HG02588 (cell line): ENCODE results near the gene FDX1.

Source experiments
- ATAC-seq: cut with Tn5 transposase; IDR thresholded peaks from one replicate; pipeline ENCODE4 v1.9.1; 2021; ENCODE audit warnings: mild to moderate bottlenecking, moderate library complexity; ENCODE audit not compliant: unreplicated experiment

The FDX1 gene

DNA sequence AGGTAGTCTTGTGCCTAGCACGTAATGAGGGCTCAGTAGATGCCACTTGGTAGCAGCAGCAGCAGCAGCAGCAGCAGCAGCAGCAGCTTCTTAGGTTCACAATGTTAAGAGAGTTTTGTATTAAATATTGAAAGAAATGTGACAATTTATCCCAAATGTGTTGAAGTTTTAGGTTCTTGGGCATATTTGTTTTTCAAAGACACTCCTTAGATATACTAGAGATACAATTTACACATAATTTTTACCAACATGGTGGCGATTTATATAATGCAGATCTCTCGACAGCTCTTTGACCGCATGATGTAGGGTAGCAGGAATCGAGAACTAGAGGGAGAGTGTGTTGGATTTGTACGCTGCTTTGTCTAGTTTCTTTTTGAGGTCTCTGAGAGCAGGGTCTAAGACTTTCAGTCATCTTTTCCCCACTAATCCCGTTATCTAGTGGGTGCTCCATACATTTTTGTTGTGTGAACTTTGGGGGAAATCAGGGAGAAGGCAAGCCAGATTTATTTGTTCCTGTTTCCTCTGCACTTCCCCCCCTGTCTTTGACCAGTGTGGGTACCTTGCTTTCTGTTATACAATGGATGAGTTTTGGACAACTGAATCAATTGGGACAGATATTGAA, 1.4 kb downstream of the FDX1 start:
- ATAC-seq: no peak

DNA sequence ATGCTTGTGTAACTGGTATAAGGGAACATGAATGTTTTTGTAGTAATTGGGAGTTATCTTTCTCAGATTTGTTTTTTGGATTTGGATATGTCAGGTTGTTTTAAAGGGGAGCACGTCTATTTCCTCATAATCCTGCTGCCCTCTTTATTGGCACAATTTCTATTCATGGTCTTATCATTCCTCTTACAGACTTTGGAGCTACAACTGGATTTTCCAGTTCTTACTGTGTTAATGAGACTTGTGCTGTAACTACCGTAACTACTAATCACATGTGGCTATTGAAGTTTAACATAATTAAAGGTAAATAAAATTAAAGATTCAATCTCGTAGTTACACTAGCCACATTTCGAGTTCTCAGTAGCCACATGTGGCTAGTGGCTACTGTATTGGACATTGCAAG, 1.9 kb downstream of the FDX1 start:
- no peak for ATAC-seq

DNA sequence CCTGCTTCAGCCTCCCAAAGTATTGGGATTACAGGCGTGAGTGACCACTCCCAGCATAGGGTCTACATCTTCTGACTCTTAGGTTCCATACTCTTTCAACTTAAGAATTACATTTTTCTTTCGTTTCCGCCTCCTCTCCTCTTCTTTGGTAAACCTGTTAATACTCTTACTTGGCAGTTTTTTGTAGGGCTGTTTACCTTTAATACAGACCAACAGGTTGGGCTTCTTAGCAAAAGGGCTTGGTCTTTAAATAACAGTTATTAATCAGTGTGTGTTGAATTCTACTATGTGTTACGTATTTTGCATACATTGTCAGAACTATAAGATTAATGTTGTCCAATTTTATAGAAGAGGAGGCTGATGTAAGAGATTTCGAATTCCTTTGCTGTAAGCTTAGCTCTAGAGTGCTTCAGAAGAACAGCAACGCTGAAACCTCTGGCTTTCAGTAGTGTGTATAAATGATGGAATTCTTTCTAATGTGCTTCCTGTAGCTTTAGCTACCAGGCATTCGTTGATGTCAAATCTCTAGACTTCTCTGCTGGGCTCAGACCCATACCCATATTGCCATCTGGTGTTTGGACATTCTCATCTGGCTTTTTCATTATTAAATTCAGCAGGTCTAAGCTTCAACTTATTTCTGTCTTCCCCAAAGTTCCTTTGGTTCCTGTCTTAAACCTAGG, 3.1 kb downstream of the FDX1 start:
- ATAC-seq: no peak

DNA sequence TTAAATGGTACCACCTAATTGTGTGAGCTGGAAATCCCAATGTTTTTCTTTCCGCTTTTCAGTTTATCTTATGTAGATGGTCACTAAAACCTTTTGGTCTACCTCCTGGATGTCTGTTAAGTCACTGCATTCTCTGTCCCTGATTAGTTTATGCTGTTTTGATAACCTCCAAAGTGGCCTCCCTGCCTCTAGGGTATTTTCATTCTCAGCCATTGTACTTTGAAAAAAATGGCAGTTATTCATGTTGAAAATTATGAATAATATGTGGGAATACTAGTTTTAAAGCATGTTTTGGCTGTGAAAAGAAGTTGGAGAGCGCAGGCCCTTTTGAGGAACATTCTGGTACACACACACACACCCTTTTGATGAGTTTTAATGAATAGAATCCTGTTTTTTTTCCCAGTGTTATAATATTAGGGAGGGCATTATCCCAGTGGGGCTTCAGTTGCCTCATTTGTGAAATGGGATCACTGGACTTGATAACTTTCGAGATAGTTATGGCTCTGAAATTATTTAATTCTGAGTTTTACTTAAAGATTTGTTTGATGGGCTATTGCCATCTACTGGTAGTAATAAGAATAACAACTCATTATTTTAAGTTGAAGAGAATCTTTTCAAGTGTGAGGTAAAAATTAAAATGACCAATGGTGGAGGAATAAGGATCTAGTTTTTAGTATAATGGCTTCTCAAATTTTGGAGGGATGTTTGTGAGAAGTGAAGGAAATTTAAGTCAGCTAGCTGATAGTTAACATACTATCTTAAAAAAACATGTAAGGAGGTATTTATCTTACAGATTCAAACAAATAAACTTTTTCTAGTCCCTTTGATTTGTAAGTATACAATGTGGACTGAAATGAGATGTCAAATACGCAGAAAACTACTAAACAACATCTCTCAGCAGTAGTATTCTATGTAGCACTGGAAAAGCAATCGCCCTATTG, 3.9 kb downstream of the FDX1 start:
- no peak for ATAC-seq

DNA sequence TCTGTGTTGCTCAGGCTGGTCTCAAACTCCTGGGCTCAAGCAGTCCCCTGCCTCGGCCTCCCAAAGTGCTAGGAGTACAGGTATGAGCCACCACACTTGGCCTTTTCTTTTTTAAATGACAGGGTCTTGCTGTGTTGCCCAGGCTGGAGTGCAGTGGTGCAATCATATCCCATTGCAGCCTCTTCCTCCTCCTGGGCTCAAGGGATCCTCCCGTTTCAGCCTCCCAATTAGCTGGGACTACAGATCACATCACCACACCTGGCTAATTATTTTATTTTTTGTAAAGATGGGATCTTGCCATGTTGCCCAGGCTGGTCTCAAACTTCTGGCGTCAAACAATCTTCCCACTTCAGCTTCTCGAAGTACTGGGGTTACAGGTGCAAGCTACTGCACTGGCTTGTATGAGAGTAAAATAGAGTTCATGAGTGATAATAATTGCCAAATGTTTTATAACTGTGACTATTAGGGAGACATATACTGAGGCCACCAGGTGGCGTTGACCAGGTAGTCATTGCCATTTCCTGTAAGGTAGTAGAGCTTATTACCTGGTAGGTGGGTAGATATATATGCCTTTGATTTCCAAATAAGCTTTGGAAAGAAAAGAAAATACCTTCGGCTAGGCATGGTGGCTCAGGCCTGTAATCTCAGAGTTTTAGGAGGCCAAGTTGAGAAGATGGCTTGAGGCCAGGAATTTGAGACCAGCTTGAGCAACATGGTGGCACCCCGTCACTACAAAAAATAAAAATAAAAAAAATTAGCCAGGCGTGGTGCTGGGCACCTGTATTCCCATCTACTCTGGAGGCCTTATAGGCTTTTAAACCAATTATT, 5.4 kb downstream of the FDX1 start:
- peak; percentile 16 for ATAC-seq

DNA sequence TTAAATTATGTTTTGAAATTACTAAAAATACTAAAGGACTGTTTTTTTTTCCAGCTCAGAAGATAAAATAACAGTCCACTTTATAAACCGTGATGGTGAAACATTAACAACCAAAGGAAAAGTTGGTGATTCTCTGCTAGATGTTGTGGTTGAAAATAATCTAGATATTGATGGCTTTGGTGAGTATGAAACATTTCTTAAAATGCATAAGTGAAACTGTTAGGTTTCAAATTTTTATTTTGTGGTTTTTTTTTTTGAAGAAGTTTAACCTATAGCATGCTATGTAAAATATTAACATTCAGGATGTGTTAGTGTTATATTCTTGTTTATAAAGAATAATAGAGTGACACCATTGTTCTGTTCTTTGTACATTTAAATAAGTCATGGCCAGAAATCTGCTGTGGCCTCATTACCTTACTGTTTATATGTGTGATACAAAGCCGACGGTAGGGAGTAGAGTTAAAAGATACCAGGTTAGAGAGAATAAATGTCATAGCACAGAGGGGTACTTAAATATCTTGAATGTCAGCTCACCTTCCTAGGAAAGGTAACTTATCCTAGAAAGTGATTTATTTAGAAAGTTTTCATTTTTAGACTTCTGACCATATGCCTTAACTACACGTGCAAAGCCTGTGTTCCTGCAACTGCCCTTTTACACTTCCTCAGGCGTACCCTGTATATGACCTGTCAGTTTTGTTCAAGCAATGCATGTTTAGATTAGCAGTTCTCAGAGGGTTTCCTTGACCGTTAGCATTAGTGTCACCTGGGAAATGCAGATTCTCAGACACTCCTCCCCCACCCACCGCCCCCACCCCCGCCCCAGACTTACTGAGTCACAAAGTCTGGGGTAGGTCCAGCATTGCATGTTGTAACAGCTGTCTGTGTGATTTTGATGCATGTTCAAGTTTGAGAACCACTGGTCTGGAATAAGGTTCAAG, 6.3 kb downstream of the FDX1 start:
- peak; percentile 43 for ATAC-seq

DNA sequence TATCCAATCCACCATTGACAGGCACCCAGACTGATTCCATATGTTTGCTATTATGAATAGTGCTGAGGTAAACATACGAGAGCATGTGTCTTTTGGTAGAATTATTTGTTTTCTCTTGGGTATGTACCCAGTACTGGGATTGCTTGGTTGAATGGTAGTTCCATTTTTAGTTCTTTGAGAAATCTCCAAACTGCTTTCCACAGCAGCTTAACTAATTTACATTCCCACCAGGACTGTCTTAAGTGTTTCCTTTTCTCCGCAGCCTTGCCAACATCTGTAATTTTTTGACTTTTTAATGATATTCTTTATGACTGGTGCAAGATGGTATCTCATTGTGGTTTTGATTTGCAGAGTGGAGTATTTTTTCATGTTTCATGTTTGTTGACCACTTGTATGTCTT, 8.3 kb downstream of the FDX1 start:
- no peak for ATAC-seq

DNA sequence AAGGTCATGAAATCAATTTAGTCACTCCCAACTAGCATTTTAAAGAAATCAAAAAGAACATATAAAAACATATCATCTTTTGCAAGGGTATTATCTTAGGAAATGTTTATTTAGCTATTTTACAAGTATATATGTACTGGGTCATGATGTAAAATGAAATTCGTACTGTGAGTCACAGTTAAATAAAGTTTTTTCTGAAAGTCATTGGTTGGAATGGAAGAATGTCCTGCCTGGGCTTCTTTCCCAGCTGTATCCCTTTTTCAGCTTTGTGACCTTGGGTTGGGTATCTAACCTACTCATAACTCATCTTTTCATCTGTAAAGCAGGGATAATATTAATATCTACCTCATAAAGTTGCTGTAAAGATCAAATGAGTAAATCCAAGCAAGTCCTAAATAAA, 15.7 kb downstream of the FDX1 start:
- ATAC-seq: no peak

DNA sequence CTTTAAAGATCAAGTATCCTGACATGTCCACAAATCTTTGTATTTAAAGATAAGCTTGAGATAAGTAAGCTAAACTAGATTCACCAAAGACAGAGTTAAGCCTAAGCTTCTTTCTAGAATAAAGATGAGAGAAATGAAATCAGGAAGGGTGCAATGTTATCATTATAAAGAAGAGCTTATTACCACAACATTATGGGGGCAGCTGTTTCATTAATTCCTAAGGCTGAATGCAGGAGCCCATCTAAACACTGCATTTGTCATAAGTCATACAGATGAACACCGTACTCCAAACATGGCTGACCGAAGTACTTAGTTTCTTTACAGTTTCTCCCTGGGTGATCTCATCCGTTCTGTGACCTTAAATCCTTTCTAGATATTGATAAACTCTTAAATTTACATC, 16.3 kb downstream of the FDX1 start:
- no peak for ATAC-seq

DNA sequence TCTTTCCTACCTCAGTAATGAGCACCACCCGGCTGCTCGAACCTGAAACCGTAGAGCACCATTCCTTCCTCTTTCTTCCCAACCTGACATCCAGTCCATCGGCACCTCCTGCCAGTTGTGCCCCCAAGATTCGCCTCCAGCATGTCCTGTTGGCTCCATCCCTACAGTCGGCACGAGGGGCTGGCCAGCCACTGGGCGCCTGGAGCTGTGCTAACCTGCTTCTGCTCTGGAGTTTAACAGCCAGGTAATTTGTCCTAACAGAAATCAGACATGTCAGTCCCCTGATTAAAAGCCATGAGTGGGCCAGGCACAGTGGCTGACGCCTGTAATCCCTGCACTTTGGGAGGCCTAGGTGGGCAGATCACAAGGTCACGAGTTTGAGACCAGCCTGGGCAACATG, 16.8 kb downstream of the FDX1 start:
- ATAC-seq: no peak

DNA sequence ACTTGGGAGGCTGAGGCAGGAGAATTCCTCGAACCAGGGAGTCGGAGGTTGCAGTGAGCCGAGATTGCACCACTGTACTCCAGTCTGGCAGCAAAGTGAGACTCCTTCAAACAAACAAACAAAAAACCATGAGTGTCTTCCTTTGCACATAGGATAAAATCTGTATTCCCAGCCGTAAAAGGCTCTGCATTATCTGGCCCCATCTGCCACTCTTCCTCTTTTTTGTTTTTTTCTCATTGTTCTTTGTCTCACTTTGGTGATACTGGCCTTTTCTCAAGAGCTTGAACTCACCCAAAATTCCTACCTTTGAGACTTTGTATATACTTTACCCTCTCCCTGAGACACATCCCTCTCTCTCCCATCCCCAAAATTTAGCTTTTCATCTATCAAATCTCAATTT, 17.6 kb downstream of the FDX1 start:
- ATAC-seq: no peak

DNA sequence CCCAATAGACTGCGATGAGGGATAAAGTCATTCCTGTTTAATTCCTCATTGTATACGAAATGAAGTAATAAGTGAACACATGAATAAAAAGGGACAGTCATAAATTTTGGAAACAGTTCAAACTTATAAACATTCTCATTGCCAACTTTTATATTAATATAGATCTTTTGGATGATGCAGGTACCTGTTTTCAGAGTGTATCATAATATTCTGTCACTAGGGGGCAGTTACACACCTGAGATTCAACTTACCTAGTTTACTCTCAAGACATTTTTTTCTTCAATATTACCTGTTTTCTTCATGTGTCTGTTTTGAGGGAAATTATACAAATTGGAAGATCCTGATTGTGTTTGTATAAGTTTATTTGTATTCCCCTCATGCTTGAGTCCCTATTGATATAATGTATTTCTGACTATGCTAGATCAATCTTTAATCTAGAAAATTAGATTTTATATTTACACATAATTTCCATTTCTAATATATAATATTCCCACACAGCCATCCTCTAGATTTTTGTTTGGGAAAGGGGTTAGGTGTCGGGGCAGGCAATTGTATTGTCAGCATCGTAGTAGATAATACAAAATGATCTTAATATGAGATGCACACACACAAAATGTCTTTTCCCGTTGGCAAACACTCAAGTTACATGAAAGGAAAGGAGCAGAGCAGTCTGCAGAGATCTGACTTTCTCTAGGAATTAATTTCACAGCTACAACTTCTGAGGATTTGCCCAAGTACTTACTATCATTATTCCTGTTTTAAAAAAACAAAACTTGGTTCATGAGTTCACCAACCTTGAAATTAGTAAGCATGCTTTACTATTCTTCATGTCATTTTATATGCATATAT, 18.4 kb downstream of the FDX1 start:
- ATAC-seq: no peak

DNA sequence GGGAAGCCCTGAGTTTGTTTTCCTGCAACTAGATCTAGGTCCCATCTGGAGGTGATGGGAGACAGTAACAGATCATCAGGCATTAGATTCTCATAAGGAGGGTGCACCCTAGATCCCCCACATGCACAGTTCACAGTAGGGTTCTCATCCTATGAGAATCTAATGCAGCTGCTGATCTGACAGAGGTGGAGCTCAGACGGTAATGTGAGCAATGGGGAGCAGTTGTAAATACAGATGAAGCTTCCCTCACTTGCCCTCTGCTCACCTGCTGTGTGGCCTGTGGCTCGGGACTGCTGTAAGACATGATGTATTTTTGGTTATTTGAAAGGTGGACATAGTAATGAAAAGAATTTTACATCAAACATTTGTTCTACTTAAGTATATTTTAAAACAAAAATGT, 20.5 kb downstream of the FDX1 start:
- no peak for ATAC-seq

DNA sequence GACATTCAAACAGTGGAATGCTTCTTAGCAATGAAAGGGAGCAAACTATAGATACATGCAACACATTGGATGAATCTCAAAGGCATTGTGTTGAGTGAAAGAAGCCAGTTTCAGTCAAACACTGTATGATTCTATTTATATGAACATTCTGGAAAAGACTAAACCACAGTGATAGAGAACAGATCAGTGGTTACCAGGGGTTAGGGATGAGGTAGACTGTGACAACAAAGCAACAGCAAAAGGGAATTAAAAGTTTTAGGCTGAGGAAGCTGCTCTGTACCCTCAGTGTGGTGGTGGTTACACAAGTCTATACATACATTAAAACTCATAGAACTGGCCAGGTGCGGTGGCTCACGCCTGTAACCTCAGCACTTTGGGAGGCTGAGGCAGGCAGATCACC, 23.0 kb downstream of the FDX1 start:
- no peak for ATAC-seq

DNA sequence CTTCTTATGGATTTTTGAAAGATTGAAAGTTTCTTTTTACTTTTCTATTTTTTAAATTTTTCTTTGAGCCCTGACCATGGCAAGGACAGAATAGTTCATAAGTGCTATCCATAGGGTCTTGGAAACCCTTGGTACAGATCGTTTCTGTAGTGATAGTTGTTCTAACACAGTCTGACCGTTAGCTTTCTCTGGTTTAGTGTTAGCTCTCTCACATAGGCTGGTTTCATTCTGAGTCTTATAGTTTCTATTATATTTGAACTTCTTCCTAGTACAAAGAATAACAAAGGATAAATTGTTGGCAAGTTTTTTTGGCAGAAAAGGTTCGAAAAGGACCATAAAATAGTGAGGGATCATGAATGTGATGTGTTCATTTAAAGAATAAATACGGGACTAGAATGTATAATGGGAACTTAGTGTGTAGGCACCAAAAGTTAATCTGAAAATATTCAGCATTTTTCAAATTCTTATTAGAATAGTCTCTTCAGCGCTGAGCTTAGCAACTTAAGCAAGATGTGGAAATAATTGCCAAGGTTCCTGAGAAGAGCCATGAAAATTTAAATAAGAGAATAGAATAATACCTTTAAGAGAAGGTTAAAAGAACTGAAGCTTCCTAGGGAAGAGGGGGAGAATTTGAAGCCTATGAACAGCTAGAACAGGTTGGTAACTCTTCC, 24.1 kb downstream of the FDX1 start:
- peak; percentile 87 for ATAC-seq

DNA sequence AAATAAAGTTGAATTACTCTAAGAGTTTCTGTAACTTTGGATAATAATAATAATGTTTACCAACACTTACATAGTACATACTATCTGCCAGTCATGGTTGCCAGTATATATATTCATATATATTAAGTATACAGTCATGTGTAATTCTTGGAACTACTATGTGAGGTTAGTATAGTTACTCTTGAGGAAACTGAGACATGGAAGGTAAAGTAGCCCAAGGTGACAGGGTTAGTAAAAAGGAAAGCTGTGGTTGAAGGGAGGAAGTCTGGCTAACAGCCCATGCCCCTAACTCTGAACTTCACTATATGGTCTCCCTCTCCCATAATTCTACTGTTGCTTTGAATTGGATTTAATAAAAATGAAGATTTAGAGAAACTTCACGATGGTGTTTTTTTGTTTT, 24.9 kb downstream of the FDX1 start:
- peak; percentile 56 for ATAC-seq

DNA sequence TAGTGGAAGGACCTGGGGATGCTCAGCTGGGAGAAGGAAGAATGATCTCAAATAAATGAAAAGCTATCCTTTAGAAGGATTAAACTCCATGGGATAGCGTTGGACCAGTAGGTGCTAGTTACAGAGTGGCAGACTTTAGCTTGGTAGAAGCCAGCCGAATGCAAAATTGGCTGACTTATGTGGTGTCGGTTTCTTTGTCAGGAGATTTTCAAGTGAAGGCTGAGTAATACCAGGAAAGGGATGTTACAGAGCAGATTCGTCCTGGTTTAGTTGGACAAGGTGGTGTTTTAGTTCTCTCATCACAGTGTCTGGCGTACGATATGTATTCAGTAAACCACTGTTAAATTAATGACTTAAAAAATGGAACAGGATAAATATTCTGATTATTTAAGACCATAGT, 26.0 kb downstream of the FDX1 start:
- ATAC-seq: no peak

DNA sequence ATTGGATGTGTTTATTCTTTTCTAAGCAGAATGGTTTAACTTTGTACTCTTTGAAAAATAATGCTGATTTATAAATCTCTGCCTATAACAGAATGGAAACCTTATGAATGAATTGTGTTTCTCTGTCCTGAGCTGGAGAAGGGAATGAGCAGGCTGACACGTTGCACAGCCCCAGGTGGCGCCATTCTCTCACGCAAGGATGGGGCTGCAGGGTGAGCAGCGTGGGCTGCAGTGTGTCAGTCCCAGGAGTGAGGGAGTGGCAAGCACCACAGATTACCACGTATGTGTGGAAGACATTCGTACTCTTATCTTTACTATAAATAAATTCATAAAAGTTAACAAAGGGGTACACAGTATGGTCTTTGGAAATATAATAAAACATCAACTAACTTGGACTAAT, 33.4 kb downstream of the FDX1 start:
- no peak for ATAC-seq

DNA sequence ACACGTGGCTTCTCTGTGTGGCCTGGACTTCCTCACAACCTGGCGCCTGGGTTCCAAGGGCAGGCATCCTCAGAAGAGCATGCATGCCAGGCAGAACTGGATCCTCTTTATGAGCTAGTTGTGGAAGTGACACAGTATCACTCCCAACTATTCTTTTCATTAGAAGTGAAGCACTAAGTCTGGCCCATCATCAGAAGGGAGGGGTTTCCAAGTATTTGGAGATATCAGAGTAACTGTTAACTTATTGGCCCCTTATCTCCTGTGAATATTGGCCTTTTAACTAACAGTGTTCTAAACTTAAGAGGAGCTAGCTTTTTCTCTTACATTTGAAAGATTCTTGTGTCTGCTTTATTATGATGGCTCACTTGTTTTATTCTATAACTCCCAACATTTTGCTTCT, 35.5 kb downstream of the FDX1 start:
- ATAC-seq: no peak
